Bladder microvascular endothelial cell (primary cell): ENCODE data around the gene TULP4. TPM values are rescaled to one million over a fixed set of nuclear protein-coding genes. Genes with fewer than 3 reads are reported as not detected.

Experiments used
- total RNA-seq: library from RNA; depleted of rRNA; stranded (reverse); fragments of >200 nt; gene quantifications from 2 replicates; pipeline ENCODE4 v1.2.3, GENCODE V29; 2014

The TULP4 gene
- total RNA-seq, result 36.3 and 68.9 TPM in 2 replicates

GRCh38 chr6:158312165-158312564, at the start of gene TULP4:
TSS of gene TULP4 (plus strand) at chr6:158312465. CDS start at chr6:158314017, 1,552 bp downstream.

GRCh38 chr6:158559895-158560835, 247.9 kb downstream of the TULP4 start, which contains the start of gene TMEM181:
TSS of gene TMEM181 (plus strand) at chr6:158560091. CDS start at chr6:158560225, 134 bp downstream.

Other genes starting within 250 kb of the TULP4 start
- gene SERAC1, start 144.2 kb upstream of the TULP4 start, total RNA-seq, result 4.0 and 21.0 TPM in 2 replicates
- gene GTF2H5, start 144.1 kb upstream of the TULP4 start, total RNA-seq, result 2.6 and 5.3 TPM in 2 replicates
- 30.8 and 55.4 TPM in 2 replicates for gene TMEM181, start 247.6 kb downstream of the TULP4 start, total RNA-seq